Measurements from ENCODE around the gene CDKN1C.

Gene CDKN1C

GRCh38 chr11:2881076-2881980, 4.2 kb downstream of the CDKN1C start:
- Mint-ChIP-seq H3K36me3 (ENCODE audit: low read depth) (peaks cover 1% of the 10 kb centered on the region), H3K9me3 (no peaks in the 10 kb centered on the region), H3K27ac (no peak overlapping the region), H3K27me3 (peaks cover 14% of the 10 kb centered on the region), H3K4me1 (peaks cover 6% of the 10 kb centered on the region), H3K4me3 (no peak overlapping the region)
- ATAC-seq, result no peak
- no peak for DNase-seq

- ATAC-seq (no peak), DNase-seq (no peak)
- Mint-ChIP-seq H3K4me3 (no peak overlapping the region), H3K9me3 (no peaks in the 10 kb centered on the region), H3K36me3 (ENCODE audit: low read depth) (peaks cover 1% of the 10 kb centered on the region), H3K4me1 (peaks cover 6% of the 10 kb centered on the region), H3K27me3 (peaks cover 14% of the 10 kb centered on the region), H3K27ac (no peak overlapping the region)
Measured at GRCh38 chr11:2880646-2881045, 4.9 kb downstream of the CDKN1C start.

- peaks cover 18% of the 10 kb centered on the region for H3K27me3 Mint-ChIP-seq
Measured at GRCh38 chr11:2878782-2879181, 6.8 kb downstream of the CDKN1C start.

GRCh38 chr11:2877474-2877873, 8.1 kb downstream of the CDKN1C start:
- Mint-ChIP-seq H3K36me3 (ENCODE audit: low read depth) (peaks cover 1% of the 10 kb centered on the region), H3K27me3 (peaks cover 6% of the 10 kb centered on the region), H3K4me1 (no peaks in the 10 kb centered on the region), H3K27ac (no peak overlapping the region), H3K9me3 (no peaks in the 10 kb centered on the region), H3K4me3 (no peak overlapping the region)
- ATAC-seq (no peak), DNase-seq (no peak)

More at GRCh38 chr11:2878782-2879181, 6.8 kb downstream of the CDKN1C start:
- Mint-ChIP-seq H3K4me3 (no peak overlapping the region), H3K36me3 (ENCODE audit: low read depth) (peaks cover 1% of the 10 kb centered on the region), H3K27ac (no peak overlapping the region), H3K4me1 (peaks cover 2% of the 10 kb centered on the region), H3K9me3 (no peaks in the 10 kb centered on the region)
- ATAC-seq (no peak), DNase-seq (no peak)

GRCh38 chr11:2874963-2875362, 10.6 kb downstream of the CDKN1C start:
- H3K4me3 Mint-ChIP-seq, result no peak overlapping the region
- DNase-seq (no peak), ATAC-seq (no peak)
- no peak overlapping the region for H3K27ac Mint-ChIP-seq
- H3K36me3 Mint-ChIP-seq (ENCODE audit: low read depth), result peaks cover 1% of the 10 kb centered on the region
- H3K4me1 Mint-ChIP-seq, result peaks cover 6% of the 10 kb centered on the region
- H3K27me3 Mint-ChIP-seq, result peaks cover 22% of the 10 kb centered on the region
- no peaks in the 10 kb centered on the region for H3K9me3 Mint-ChIP-seq

- Mint-ChIP-seq H3K9me3 (no peaks in the 10 kb centered on the region), H3K27ac (no peak overlapping the region), H3K27me3 (peaks cover 44% of the 10 kb centered on the region), H3K4me3 (no peak overlapping the region), H3K4me1 (peaks cover 15% of the 10 kb centered on the region), H3K36me3 (ENCODE audit: low read depth) (no peaks in the 10 kb centered on the region)
- DNase-seq, result no peak
- ATAC-seq, result no peak
Measured at GRCh38 chr11:2870969-2871680, 14.4 kb downstream of the CDKN1C start.

- ATAC-seq (no peak), DNase-seq (no peak)
- peaks cover 15% of the 10 kb centered on the region for H3K4me1 Mint-ChIP-seq
- H3K27me3 Mint-ChIP-seq, result peaks cover 46% of the 10 kb centered on the region
- no peak overlapping the region for H3K27ac Mint-ChIP-seq
- no peaks in the 10 kb centered on the region for H3K9me3 Mint-ChIP-seq
- H3K36me3 Mint-ChIP-seq (ENCODE audit: low read depth), result no peaks in the 10 kb centered on the region
- H3K4me3 Mint-ChIP-seq, result no peak overlapping the region
Measured at GRCh38 chr11:2870460-2870859, 15.1 kb downstream of the CDKN1C start.

- Mint-ChIP-seq H3K4me3 (no peak overlapping the region), H3K27me3 (peaks cover 49% of the 10 kb centered on the region), H3K36me3 (ENCODE audit: low read depth) (no peaks in the 10 kb centered on the region), H3K9me3 (no peaks in the 10 kb centered on the region), H3K4me1 (peaks cover 16% of the 10 kb centered on the region), H3K27ac (no peak overlapping the region)
- ATAC-seq, result no peak
- DNase-seq, result no peak
Measured at GRCh38 chr11:2869561-2870427, 15.8 kb downstream of the CDKN1C start.

GRCh38 chr11:2869134-2869526, 16.4 kb downstream of the CDKN1C start:
- ATAC-seq, result no peak
- H3K27ac Mint-ChIP-seq, result no peak overlapping the region
- DNase-seq, result no peak
- H3K9me3 Mint-ChIP-seq, result no peaks in the 10 kb centered on the region
- peaks cover 52% of the 10 kb centered on the region for H3K27me3 Mint-ChIP-seq
- no peak overlapping the region for H3K4me3 Mint-ChIP-seq
- peaks cover 16% of the 10 kb centered on the region for H3K4me1 Mint-ChIP-seq
- H3K36me3 Mint-ChIP-seq (ENCODE audit: low read depth), result no peaks in the 10 kb centered on the region

GRCh38 chr11:2868506-2869133, 17.0 kb downstream of the CDKN1C start:
- Mint-ChIP-seq H3K27ac (no peak overlapping the region), H3K9me3 (no peaks in the 10 kb centered on the region), H3K27me3 (peaks cover 56% of the 10 kb centered on the region), H3K36me3 (ENCODE audit: low read depth) (no peaks in the 10 kb centered on the region), H3K4me3 (no peak overlapping the region), H3K4me1 (peaks cover 17% of the 10 kb centered on the region)
- no peak for DNase-seq
- ATAC-seq, result no peak

GRCh38 chr11:2867722-2868505, 17.7 kb downstream of the CDKN1C start:
- no peaks in the 10 kb centered on the region for H3K9me3 Mint-ChIP-seq

GRCh38 chr11:2867142-2867541, 18.4 kb downstream of the CDKN1C start:
- H3K9me3 Mint-ChIP-seq, result no peaks in the 10 kb centered on the region
- ATAC-seq (no peak), DNase-seq (no peak)
- H3K27me3 Mint-ChIP-seq, result peaks cover 61% of the 10 kb centered on the region
- no peaks in the 10 kb centered on the region for H3K36me3 Mint-ChIP-seq (ENCODE audit: low read depth)
- no peak overlapping the region for H3K4me3 Mint-ChIP-seq
- H3K4me1 Mint-ChIP-seq, result peaks cover 20% of the 10 kb centered on the region
- no peak overlapping the region for H3K27ac Mint-ChIP-seq

More at GRCh38 chr11:2867722-2868505, 17.7 kb downstream of the CDKN1C start:
- Mint-ChIP-seq H3K27me3 (peaks cover 61% of the 10 kb centered on the region), H3K4me1 (peaks cover 20% of the 10 kb centered on the region), H3K27ac (no peak overlapping the region), H3K4me3 (no peak overlapping the region), H3K36me3 (ENCODE audit: low read depth) (no peaks in the 10 kb centered on the region)
- DNase-seq, result no peak
- ATAC-seq, result no peak

GRCh38 chr11:2865922-2866577, 19.5 kb downstream of the CDKN1C start:
- Mint-ChIP-seq H3K4me1 (peaks cover 18% of the 10 kb centered on the region), H3K27me3 (peaks cover 57% of the 10 kb centered on the region), H3K9me3 (no peaks in the 10 kb centered on the region), H3K36me3 (ENCODE audit: low read depth) (no peaks in the 10 kb centered on the region), H3K27ac (no peak overlapping the region), H3K4me3 (no peak overlapping the region)
- ATAC-seq (no peak), DNase-seq (no peak)

Measured in activated naive CD8-positive, alpha-beta T cell treated with anti-CD3 and anti-CD28 coated beads, Interleukin-2, amount 50 U/mL, for 24 hours (primary cell).